ENCODE measurements around the gene TYMP.

GRCh38 chr22:50548921-50549790 is 19.3 kb upstream of the TYMP start:
- TF ChIP-seq EZH2 (IDR thresholded peaks at IDR 0.05; ENCODE audit: borderline replicate concordance) = no peak
- no peak for TF ChIP-seq CTCF (IDR thresholded peaks at IDR 0.05; ENCODE audit: poor library complexity)
- TF ChIP-seq EZH2phosphoT487 (IDR thresholded peaks at IDR 0.05; ENCODE audit: low read depth, severe bottlenecking, unreplicated experiment) = no peak

Measured in hepatocyte (in vitro differentiated cells).